ENCODE data around the gene RGL2. TPM values are rescaled to one million over a fixed set of nuclear protein-coding genes. Genes with fewer than 3 reads are reported as not detected.
A peak's percentile ranks its signal among the peaks of the same experiment; 100 is the strongest.

Gene RGL2
- total and polyA plus RNA-seq, 2 of the 13 experiments (the other 11 are each of a cell fraction or from before 2014, with no cell fraction given) = 22.9 to 47.4 TPM

DNA sequence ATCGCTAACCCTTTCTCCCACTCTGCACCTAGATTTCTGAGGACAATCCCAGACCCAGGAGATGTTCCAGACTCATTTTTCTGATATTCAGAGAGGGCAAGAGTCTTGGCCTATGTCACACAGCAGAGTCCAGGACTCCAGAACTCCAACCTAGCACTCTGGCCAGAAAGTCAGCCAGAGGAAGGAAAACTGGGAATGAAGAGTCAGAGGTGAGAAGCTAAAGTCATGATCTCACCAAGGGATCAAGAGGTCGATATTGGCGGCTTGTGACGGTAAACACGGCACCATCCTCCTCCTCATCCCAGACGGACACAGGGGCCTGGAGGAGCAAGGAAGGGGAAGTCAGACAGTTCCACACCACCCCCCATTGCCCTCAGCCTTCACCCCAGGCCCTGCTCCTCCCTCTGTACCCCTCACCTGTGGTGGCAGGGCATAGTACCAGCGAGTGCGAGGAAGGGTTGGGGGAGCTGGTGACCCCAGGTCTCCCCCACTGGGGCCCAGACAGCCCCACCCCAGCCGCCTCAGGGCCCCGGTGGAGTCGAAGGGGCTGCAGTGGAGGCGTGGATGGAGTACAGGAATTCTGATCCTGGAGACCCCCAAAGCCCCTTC, 1.8 kb downstream of the RGL2 start (continued):
- TF ChIP-seq, protein P1, sequence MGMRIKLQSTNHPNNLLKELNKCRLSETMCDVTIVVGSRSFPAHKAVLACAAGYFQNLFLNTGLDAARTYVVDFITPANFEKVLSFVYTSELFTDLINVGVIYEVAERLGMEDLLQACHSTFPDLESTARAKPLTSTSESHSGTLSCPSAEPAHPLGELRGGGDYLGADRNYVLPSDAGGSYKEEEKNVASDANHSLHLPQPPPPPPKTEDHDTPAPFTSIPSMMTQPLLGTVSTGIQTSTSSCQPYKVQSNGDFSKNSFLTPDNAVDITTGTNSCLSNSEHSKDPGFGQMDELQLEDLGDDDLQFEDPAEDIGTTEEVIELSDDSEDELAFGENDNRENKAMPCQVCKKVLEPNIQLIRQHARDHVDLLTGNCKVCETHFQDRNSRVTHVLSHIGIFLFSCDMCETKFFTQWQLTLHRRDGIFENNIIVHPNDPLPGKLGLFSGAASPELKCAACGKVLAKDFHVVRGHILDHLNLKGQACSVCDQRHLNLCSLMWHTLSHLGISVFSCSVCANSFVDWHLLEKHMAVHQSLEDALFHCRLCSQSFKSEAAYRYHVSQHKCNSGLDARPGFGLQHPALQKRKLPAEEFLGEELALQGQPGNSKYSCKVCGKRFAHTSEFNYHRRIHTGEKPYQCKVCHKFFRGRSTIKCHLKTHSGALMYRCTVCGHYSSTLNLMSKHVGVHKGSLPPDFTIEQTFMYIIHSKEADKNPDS (CRISPR knock-in tag; IDR thresholded peaks at IDR 0.05) = no peak
- TF ChIP-seq ZNF256 (CRISPR knock-in tag; conservative IDR thresholded peaks at IDR 0.05) (no peak), CHCHD3 (CRISPR knock-in tag; IDR thresholded peaks at IDR 0.05) (no peak), ASH2L (IDR thresholded peaks at IDR 0.05; ENCODE audit: insufficient read length, low read depth, low read length) (peak; percentile 15), SOX6 (IDR thresholded peaks at IDR 0.05) (no peak), SOX6 (CRISPR knock-in tag; IDR thresholded peaks at IDR 0.05) (0 out of 2 replicates have a peak, but pooled peaks have one; percentile 20), ZFP36 (IDR thresholded peaks at IDR 0.05; ENCODE audit: borderline replicate concordance, low read depth, low read length, partially characterized antibody) (peak; percentile 60), SRF (IDR thresholded peaks at IDR 0.05; ENCODE audit: low read depth, low read length) (no peak), SP2 (CRISPR knock-in tag; IDR thresholded peaks at IDR 0.05) (no peak), ZNF276 (CRISPR knock-in tag; IDR thresholded peaks at IDR 0.05; ENCODE audit: low read depth) (no peak), ZBTB38 (CRISPR knock-in tag; IDR thresholded peaks at IDR 0.05) (peak; percentile 74), ZNF768 (CRISPR knock-in tag; IDR thresholded peaks at IDR 0.05) (peak; percentile 97), CSRNP1 (CRISPR knock-in tag; IDR thresholded peaks at IDR 0.05) (peak; percentile 57; the same call in 1 of the 2 replicates), ZNF451 (CRISPR knock-in tag; IDR thresholded peaks at IDR 0.05) (0 out of 2 replicates have a peak, but pooled peaks have one; percentile 26), REL (CRISPR knock-in tag; conservative IDR thresholded peaks at IDR 0.05) (0 out of 2 replicates have a peak, but pooled peaks have one; percentile 57), SP1 (IDR thresholded peaks at IDR 0.05) (no peak), SP1 (CRISPR knock-in tag; IDR thresholded peaks at IDR 0.05) (no peak), ZSCAN21 (CRISPR knock-in tag; IDR thresholded peaks at IDR 0.05; ENCODE audit: borderline replicate concordance) (no peak), MTA1 (CRISPR knock-in tag; IDR thresholded peaks at IDR 0.05; ENCODE audit: borderline replicate concordance) (0 out of 2 replicates have a peak, but pooled peaks have one; percentile 11), ZBTB33 (CRISPR knock-in tag; IDR thresholded peaks at IDR 0.05) (peak; percentile 95), HIC2 (CRISPR knock-in tag; IDR thresholded peaks at IDR 0.05; ENCODE audit: low read depth) (no peak)

Data from HepG2 (cell line).